ENCODE measurements around the gene AXIN1. TPM values are rescaled to one million over a fixed set of nuclear protein-coding genes. Genes with fewer than 3 reads are reported as not detected.

The AXIN1 gene
- total and polyA plus RNA-seq, 2 of the 8 experiments (the other 6 are each of a cell fraction or from before 2014, with no cell fraction given): 12.5 to 41.9 TPM

GRCh38 chr16:336269-336668, 16.3 kb downstream of the AXIN1 start (continued):
- TF ChIP-seq CHD7 (IDR thresholded peaks at IDR 0.05; ENCODE audit: insufficient replicate concordance, low read length) (no peak), TCF12 (IDR thresholded peaks at IDR 0.05; ENCODE audit: low read depth, low read length) (no peak), SP4 (IDR thresholded peaks at IDR 0.05; ENCODE audit: low read length) (no peak), FOSL1 (IDR thresholded peaks at IDR 0.05; ENCODE audit: insufficient read depth, low read depth, low read length) (no peak), RFX5 (IDR thresholded peaks at IDR 0.05; ENCODE audit: borderline replicate concordance, low read depth, low read length) (no peak), JUND (IDR thresholded peaks at IDR 0.05; ENCODE audit: low read length) (no peak), ASH2L (IDR thresholded peaks at IDR 0.05; ENCODE audit: low read length) (no peak), TBP (IDR thresholded peaks at IDR 0.05; ENCODE audit: low read depth, low read length) (no peak), TAF1 (IDR thresholded peaks at IDR 0.05; ENCODE audit: low read depth, low read length) (no peak), GTF2F1 (IDR thresholded peaks at IDR 0.05; ENCODE audit: borderline replicate concordance, low read depth, low read length) (no peak), CHD1 (IDR thresholded peaks at IDR 0.05; ENCODE audit: low read depth, low read length) (no peak), CTBP2 (IDR thresholded peaks at IDR 0.05; ENCODE audit: borderline replicate concordance, insufficient read depth, insufficient read length, low read length) (no peak), BACH1 (IDR thresholded peaks at IDR 0.05; ENCODE audit: low read length) (no peak), KDM5A (IDR thresholded peaks at IDR 0.05; ENCODE audit: low read length) (no peak)
